Ascending aorta (tissue), 2 donors: Measurements from ENCODE around the gene ARHGAP31. TPM values are rescaled to one million over a fixed set of nuclear protein-coding genes. Genes with fewer than 3 reads are reported as not detected.
A peak's percentile ranks its signal among the peaks of the same experiment; 100 is the strongest.
"Not testable (repeated sequence)": the region's sequence is repeated elsewhere in the genome, so short reads cannot be mapped to it uniquely, and the experiment has no call there.

ENCODE experiments used
- DNase-seq, 2 donors: peaks; one replicate each; pipeline ENCODE4 v3.0.0-alpha.2; 2019; ENCODE audit warnings: low spot score in 2 of 2
- H3K27ac ChIP-seq, 2 donors: fragments of 200-600 bp; sonication (generic); one replicate each; pipeline ENCODE4 v1.5.1; 2016 to 2017; ENCODE audit warnings: mild to moderate bottlenecking in 1 of 2
- H3K27me3 ChIP-seq: fragments of 200-600 bp; sonication (generic); one replicate; pipeline ENCODE4 v1.5.1; 2017
- H3K36me3 ChIP-seq, 2 donors: fragments of 200-600 bp; sonication (generic); one replicate each; pipeline ENCODE4 v1.5.1; 2016
- H3K4me1 ChIP-seq, 2 donors: fragments of 200-600 bp; sonication (generic); one replicate each; pipeline ENCODE4 v1.5.1; 2016 to 2017; ENCODE audit warnings: mild to moderate bottlenecking in 1 of 2
- H3K4me3 ChIP-seq, 2 donors: fragments of 200-600 bp; sonication (generic); one replicate each; pipeline ENCODE4 v1.5.1; 2016 to 2017; ENCODE audit warnings: mild to moderate bottlenecking in 1 of 2
- H3K9me3 ChIP-seq, 2 donors: fragments of 200-600 bp; sonication (generic); one replicate each; pipeline ENCODE4 v1.5.1; 2016
- intact Hi-C: fragments of 100-400 bp; cut with DNase I; formaldehyde crosslinking; loops from one replicate; pipeline ENCODE4 v1.15.1; 2023
- total RNA-seq: library from RNA; depleted of rRNA; stranded (reverse); fragments of >200 nt; gene quantifications from one replicate; pipeline ENCODE4 v1.1.0, GENCODE V29; 2016
- TF ChIP-seq, protein P1 (sequence below), 3 experiments: fragments of 200-600 bp in 2 of 3; fragments of 450-650 bp in 1 of 3; sonication (generic) in 2 of 3; IDR thresholded peaks; one replicate each; pipeline ENCODE4 v1.5.1; 2016 to 2019; ENCODE audit warnings: antibody characterized with exemption in 3 of 3, mild to moderate bottlenecking in 1 of 3, moderate library complexity in 1 of 3

Gene ARHGAP31
- total RNA-seq, 1 donor from 2014 or later, result 31.4 TPM

DNA sequence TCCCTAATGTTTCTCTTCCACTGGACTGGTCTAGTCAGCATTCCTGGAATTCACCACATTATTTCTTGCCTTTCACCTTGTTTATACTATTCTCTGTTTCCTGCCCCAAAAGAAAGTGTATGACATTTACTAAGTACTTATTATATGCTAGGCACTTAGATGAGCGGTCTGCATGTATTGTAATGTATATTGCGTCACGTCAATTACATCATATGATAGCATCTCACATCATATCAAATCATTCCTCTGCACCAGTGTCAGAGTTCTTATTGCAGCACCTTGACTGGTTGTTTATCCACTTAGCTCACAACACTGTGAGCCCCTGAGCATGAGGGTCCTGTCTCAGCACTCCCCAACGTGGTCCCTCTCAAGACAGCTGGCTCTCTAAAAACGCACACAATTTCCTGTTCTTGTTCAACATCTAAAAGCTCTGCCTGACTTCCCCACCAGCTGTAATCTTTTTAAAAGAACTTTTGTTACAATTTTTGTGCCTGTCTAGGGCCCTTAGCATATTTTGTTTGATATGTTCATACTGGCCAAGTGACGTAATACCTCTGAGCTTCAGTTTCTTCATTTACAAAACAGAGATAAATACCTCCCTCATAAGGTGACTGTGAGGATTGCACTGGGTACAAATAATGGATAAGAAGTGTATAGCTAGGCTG, 58.8 kb downstream of the ARHGAP31 start:
- no peak for DNase-seq
- intact Hi-C loops, result no loop called here
- Histone ChIP-seq H3K4me1 (peaks cover 0 to 3% of the 10 kb centered on the region in 2 donors), H3K4me3 (no peak overlapping the region), H3K9me3 (no peaks in the 10 kb centered on the region), H3K27me3 (no peaks in the 10 kb centered on the region), H3K36me3 (no peaks in the 10 kb centered on the region), H3K27ac (no peak overlapping the region)
- TF ChIP-seq, protein P1, sequence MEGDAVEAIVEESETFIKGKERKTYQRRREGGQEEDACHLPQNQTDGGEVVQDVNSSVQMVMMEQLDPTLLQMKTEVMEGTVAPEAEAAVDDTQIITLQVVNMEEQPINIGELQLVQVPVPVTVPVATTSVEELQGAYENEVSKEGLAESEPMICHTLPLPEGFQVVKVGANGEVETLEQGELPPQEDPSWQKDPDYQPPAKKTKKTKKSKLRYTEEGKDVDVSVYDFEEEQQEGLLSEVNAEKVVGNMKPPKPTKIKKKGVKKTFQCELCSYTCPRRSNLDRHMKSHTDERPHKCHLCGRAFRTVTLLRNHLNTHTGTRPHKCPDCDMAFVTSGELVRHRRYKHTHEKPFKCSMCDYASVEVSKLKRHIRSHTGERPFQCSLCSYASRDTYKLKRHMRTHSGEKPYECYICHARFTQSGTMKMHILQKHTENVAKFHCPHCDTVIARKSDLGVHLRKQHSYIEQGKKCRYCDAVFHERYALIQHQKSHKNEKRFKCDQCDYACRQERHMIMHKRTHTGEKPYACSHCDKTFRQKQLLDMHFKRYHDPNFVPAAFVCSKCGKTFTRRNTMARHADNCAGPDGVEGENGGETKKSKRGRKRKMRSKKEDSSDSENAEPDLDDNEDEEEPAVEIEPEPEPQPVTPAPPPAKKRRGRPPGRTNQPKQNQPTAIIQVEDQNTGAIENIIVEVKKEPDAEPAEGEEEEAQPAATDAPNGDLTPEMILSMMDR (IDR thresholded peaks at IDR 0.05), result peak in 2 of 3 experiments; percentile 8 to 36

DNA sequence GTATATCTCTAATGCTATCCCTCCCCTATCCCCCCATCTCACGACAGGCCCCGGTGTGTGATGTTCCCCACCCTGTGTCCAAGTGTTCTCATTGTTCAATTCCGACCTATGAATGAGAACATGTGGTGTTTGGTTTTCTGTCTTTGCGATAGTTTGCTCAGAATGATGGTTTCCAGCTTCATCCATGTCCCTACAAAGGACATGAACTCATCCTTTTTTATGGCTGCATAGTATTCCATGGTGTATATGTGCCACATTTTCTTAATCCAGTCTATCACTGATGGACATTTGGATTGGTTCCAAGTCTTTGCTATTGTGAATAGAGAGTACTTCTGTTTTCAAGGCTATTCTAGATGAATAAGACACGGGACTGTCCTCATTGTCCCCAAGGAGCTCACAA, 61.4 kb downstream of the ARHGAP31 start:
- H3K9me3 ChIP-seq, H3K27ac ChIP-seq, intact Hi-C loops, H3K4me1 ChIP-seq, H3K4me3 ChIP-seq, H3K36me3 ChIP-seq, DNase-seq, H3K27me3 ChIP-seq: not testable (repeated sequence)

DNA sequence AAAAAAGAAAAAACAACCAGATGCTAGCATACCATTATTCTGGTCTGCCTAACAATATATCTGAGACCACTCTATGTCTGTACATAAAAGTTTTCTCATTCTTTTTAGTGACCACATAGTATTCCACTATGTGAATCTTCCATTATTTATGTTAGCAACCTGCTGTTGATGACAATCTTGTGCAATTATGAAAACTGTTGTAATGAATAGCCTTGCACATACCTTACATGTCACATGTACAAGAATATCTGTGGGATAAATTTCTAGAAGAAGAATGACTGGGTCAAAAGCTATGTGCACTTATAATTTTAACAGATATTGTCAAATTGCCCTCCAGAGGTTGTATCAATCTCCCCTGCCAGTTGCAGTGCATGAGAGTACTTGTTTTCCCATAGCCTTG, 62.5 kb downstream of the ARHGAP31 start:
- no peak for DNase-seq
- no peaks in the 10 kb centered on the region for H3K27me3 ChIP-seq
- intact Hi-C loops, result no loop called here
- TF ChIP-seq, protein P1 (IDR thresholded peaks at IDR 0.05), result no peak
- no peak overlapping the region for H3K27ac ChIP-seq
- no peaks in the 10 kb centered on the region for H3K9me3 ChIP-seq
- H3K36me3 ChIP-seq, result no peaks in the 10 kb centered on the region
- H3K4me1 ChIP-seq, result peaks cover 0 to 3% of the 10 kb centered on the region in 2 donors
- H3K4me3 ChIP-seq, result no peak overlapping the region

DNA sequence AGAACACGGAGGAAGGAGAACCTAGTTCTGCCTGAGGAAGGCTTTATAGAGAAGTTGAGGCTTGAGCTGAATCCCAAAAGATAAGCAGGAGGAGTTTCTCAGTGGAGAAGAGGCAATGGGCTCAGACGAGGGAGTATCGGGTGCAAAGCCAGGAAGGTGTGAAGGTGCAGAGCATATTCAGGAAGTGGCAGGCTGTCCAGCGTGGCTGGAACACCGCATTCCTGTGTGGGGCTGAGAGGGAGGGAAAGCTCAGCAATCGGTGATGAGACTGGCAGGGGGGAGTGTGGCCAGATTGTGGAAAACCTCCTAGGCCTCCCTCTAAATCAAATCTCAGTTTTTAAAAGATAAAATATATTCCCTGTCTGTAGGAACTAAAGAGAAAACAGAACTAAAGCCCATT, 63.0 kb downstream of the ARHGAP31 start:
- no peaks in the 10 kb centered on the region for H3K36me3 ChIP-seq
- intact Hi-C loops, result no loop called here
- TF ChIP-seq, protein P1 (IDR thresholded peaks at IDR 0.05), result no peak
- no peaks in the 10 kb centered on the region for H3K27me3 ChIP-seq
- H3K27ac ChIP-seq, result no peak overlapping the region
- H3K9me3 ChIP-seq, result no peaks in the 10 kb centered on the region
- no peak for DNase-seq
- H3K4me1 ChIP-seq, result peaks cover 0 to 3% of the 10 kb centered on the region in 2 donors
- H3K4me3 ChIP-seq, result peak overlapping the region in 1 of 2 donors; percentile 20

DNA sequence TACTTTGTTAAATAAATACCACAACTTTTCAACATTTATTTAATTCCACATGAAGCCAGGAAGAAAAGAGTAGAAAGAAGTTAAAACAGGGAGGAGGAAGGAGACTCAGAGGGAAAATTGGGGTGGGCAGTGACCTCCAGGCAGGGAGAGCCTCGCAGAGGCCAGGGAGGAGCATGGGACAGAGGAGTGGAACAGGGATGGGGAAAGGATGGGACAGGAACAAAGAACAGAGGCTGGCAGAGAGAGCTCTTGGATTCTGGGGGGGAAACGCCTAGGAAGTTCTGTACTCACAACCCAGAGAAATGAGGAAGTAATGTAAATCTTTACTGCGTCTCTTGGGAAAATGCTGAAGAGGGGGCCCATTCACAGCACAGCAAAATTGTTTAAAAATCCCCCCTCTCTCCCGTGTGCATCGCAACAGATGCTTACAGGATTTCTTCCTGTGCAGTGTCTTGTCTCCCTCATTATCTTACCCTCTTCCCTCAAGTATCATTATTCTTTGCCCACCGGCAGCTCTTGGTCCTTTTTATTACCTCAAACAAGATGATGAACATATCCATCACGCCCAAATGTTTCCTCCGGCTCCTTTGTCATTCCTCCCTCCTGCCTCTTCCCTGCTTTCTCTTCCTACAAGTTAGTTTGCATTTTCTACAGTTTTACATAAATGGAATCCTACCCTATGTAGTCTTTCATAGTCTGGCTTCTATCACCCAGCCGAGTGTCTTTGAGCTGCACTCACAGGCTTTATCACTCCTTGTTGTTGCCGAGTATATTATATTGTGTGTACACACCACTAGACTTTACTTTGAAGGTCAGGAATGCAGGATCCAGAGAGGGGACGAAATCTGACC, 65.5 kb downstream of the ARHGAP31 start:
- H3K4me3 ChIP-seq, result no peak overlapping the region
- TF ChIP-seq, protein P1 (IDR thresholded peaks at IDR 0.05), result no peak
- intact Hi-C loops, result no loop called here
- no peaks in the 10 kb centered on the region for H3K9me3 ChIP-seq
- DNase-seq, result no peak
- H3K27me3 ChIP-seq, result no peaks in the 10 kb centered on the region
- H3K27ac ChIP-seq, result no peak overlapping the region
- peaks cover 0 to 3% of the 10 kb centered on the region in 2 donors for H3K4me1 ChIP-seq
- no peaks in the 10 kb centered on the region for H3K36me3 ChIP-seq
